GM12878 (cell line): ENCODE results near the gene MPP7. TPM values are rescaled to one million over a fixed set of nuclear protein-coding genes. Genes with fewer than 3 reads are reported as not detected.

Experiments used
- ATAC-seq: fragments of 200-7000 bp; cut with Tn5 transposase; 3 replicates; pipeline ENCODE4 v1.9.1; 2020; ENCODE audit warnings: mild to moderate bottlenecking, moderate library complexity
- BruUV-seq: library from RNA; stranded (reverse); fragments of 400-500 nt; replicated peaks from 2 replicates; lab custom pipeline; 2021; lab: Mats Ljungman, UMichigan
- CTCF ChIA-PET: fragments of 300-600 bp; sonication (Branson Sonifier 250); formaldehyde crosslinking; extraction: SDS; loops from one replicate; lab custom pipeline; 2021; ENCODE audit warnings: inconsistent platforms; lab: Yijun Ruan, JAX
- POLR2A ChIA-PET: fragments of 350-600 bp; formaldehyde crosslinking; extraction: SDS; loops from one replicate; lab custom pipeline; 2021; ENCODE audit warnings: inconsistent platforms; lab: Charles Lee
- RAD21 ChIA-PET: fragments of 300-600 bp; sonication (Branson Sonifier 250); formaldehyde crosslinking; loops from one replicate; lab custom pipeline; 2023; ENCODE audit warnings: antibody characterized with exemption; ENCODE audit not compliant: unreplicated experiment; lab: Charles Lee
- SMC1A ChIA-PET: fragments of 300-600 bp; sonication (Branson Sonifier 250); formaldehyde crosslinking; loops from one replicate; lab custom pipeline; 2023; ENCODE audit not compliant: unreplicated experiment, uncharacterized antibody; lab: Charles Lee
- DNase-seq: peaks from one replicate; pipeline ENCODE4 v3.0.0-alpha.2; 2011; ENCODE audit warnings: low read depth, low spot score
- FAIRE-seq: peaks from 3 replicates; lab custom pipeline; 2011; peaks lifted over from hg19 to GRCh38; lab: Jason Lieb, UNC
- H2AFZ ChIP-seq: 2 replicates; pipeline ENCODE4 v1.6.0; 2011; ENCODE audit warnings: low read depth, low read length, control low read depth; ENCODE audit not compliant: control insufficient read depth
- H3K27ac ChIP-seq: 2 replicates; pipeline ENCODE4 v1.5.1; 2011; ENCODE audit warnings: control low read depth; ENCODE audit not compliant: control insufficient read depth, insufficient read depth
- H3K27me3 ChIP-seq, 2 experiments: replicated peaks in 1 of 2; 2 replicates each; pipeline versions ENCODE4 v1.6.0 to v1.6.1; 2011; ENCODE audit warnings: low read length in 1 of 2; ENCODE audit not compliant: control insufficient read depth in 2 of 2, insufficient read depth in 2 of 2
- H3K36me3 ChIP-seq, 2 experiments: 2 replicates each; pipeline ENCODE4 v1.5.1; 2011; ENCODE audit warnings: low read length in 1 of 2; ENCODE audit not compliant: control insufficient read depth in 2 of 2, insufficient read depth in 2 of 2
- H3K4me1 ChIP-seq: 2 replicates; pipeline ENCODE4 v1.6.1; 2011; ENCODE audit warnings: mild to moderate bottlenecking, low read length, moderate library complexity, mixed read lengths; ENCODE audit not compliant: control insufficient read depth, insufficient read depth
- H3K4me2 ChIP-seq: 2 replicates; pipeline ENCODE4 v1.6.0; 2011; ENCODE audit warnings: control low read depth; ENCODE audit not compliant: control insufficient read depth, insufficient read depth
- H3K4me3 ChIP-seq: fragments of 200-600 bp; sonication (generic); 2 replicates; pipeline ENCODE4 v1.5.1; 2016
- H3K79me2 ChIP-seq: 2 replicates; pipeline ENCODE4 v1.6.0; 2011; ENCODE audit warnings: low read length; ENCODE audit not compliant: control insufficient read depth, insufficient read depth
- H3K9ac ChIP-seq: 2 replicates; pipeline ENCODE4 v1.8.0; 2011; ENCODE audit warnings: low read length, control low read depth, mixed read lengths; ENCODE audit not compliant: control insufficient read depth, insufficient read depth
- H3K9me3 ChIP-seq: replicated peaks from 3 replicates; pipeline ENCODE4 v1.5.1; 2011; ENCODE audit warnings: mild to moderate bottlenecking, low read length; ENCODE audit not compliant: control insufficient read depth, insufficient read depth
- H4K20me1 ChIP-seq: 2 replicates; pipeline ENCODE4 v1.6.0; 2011; ENCODE audit not compliant: control insufficient read depth, insufficient read depth
- FOXM1 ChIP-seq: IDR thresholded peaks from 2 replicates; pipeline ENCODE4 v1.6.1; 2012; ENCODE audit warnings: low read depth, mild to moderate bottlenecking, inconsistent platforms, low read length, moderate library complexity
- KDM1A ChIP-seq: fragments of 200-600 bp; sonication (generic); IDR thresholded peaks from 2 replicates; pipeline ENCODE4 v1.6.1; 2016; ENCODE audit warnings: borderline replicate concordance
- MTA2 ChIP-seq: fragments of 450-650 bp; IDR thresholded peaks from 2 replicates; pipeline ENCODE4 v1.6.1; 2016; ENCODE audit warnings: low read depth, mild to moderate bottlenecking, moderate library complexity
- MTA3 ChIP-seq: IDR thresholded peaks from 2 replicates; pipeline ENCODE4 v1.6.1; 2012; ENCODE audit warnings: low read length, inconsistent platforms, borderline replicate concordance
- NFIC ChIP-seq: IDR thresholded peaks from 2 replicates; pipeline ENCODE4 v1.6.1; 2012; ENCODE audit warnings: low read depth, mild to moderate bottlenecking, inconsistent platforms, low read length, moderate library complexity
- NFYA ChIP-seq: IDR thresholded peaks from 2 replicates; pipeline ENCODE4 v1.6.1; 2011; ENCODE audit warnings: low read depth, mild to moderate bottlenecking, low read length, improper control_type of control experiment, borderline replicate concordance
- NR2C1 ChIP-seq: fragments of 450-650 bp; IDR thresholded peaks from 2 replicates; pipeline ENCODE4 v1.6.1; 2017; ENCODE audit warnings: antibody characterized with exemption, mild to moderate bottlenecking, moderate library complexity
- POLR2AphosphoS2 ChIP-seq: IDR thresholded peaks from 2 replicates; pipeline ENCODE4 v1.6.1; 2011; ENCODE audit warnings: low read depth, mild to moderate bottlenecking, low read length, improper control_type of control experiment, moderate library complexity
- SPI1 ChIP-seq: IDR thresholded peaks from 2 replicates; pipeline ENCODE4 v1.6.1; 2011; ENCODE audit warnings: low read depth, mild to moderate bottlenecking, low read length, moderate library complexity, borderline replicate concordance; ENCODE audit not compliant: insufficient read depth
- YY1 ChIP-seq: IDR thresholded peaks from 2 replicates; pipeline ENCODE4 v1.6.1; 2011; ENCODE audit warnings: low read depth, mild to moderate bottlenecking, low read length
- ZNF274 ChIP-seq: IDR thresholded peaks from one replicate; pipeline ENCODE4 v1.8.0; 2011; ENCODE audit not compliant: insufficient read length, insufficient read depth
- WGBS: methylation state at CpG from one replicate; pipeline ENCODE4 v1.1.6; 2016; ENCODE audit warnings: low lambda C conversion rate; ENCODE audit not compliant: insufficient replicate concordance, insufficient coverage; ENCODE audit errors: missing lambda C conversion rate; 5-methylcytosine and 5-hydroxymethylcytosine counted together
- in situ Hi-C: fragments of 300-500 bp; cut with MboI; formaldehyde crosslinking; loops from 9 replicates; pipeline ENCODE4 v1.14.3; 2018; ENCODE audit warnings: mixed read lengths
- intact Hi-C: fragments of 100-400 bp; cut with micrococcal nuclease; formaldehyde crosslinking; loops from one replicate; pipeline ENCODE4 v1.14.2; 2022; ENCODE audit not compliant: unreplicated experiment
- polyA plus RNA-seq, 11 experiments: library from polyadenylated mRNA; depleted of rRNA in 4 of 11; unstranded in 6 of 11; stranded (reverse) in 5 of 11; fragments of >200 nt; fragmentation: Nextera tagmentation in 4 of 11; fragmentation: Illumina TruSeq in 1 of 11; extraction: Ambion mirVana in 4 of 11; extraction: Trizol in 1 of 11; gene quantifications; 1 replicate in 1 of 11; 2 replicates in 10 of 11; pipeline versions ENCODE4 v1.2.1 to v1.2.3, GENCODE V29; 2011 to 2016; ENCODE audit warnings: inconsistent platforms in 2 of 11, missing spikeins in 2 of 11, low read depth in 1 of 11
- total RNA-seq, 4 experiments: library from RNA; depleted of rRNA in 3 of 4; stranded (reverse); fragments of >200 nt in 3 of 4; fragmentation: Illumina TruSeq in 1 of 4; extraction: Trizol in 1 of 4; gene quantifications; 2 replicates each; pipeline versions ENCODE4 v1.2.1 to v1.2.3, GENCODE V29; 2013 to 2021
- TF ChIP-seq, protein P1 (sequence below): fragments of 450-650 bp; formaldehyde crosslinking; IDR thresholded peaks from 2 replicates; pipeline ENCODE4 v1.5.0; 2022; ENCODE audit warnings: mild to moderate bottlenecking, missing genetic modification characterization
- TF ChIP-seq, protein P2 (sequence below): fragments of 150-350 bp; IDR thresholded peaks from 2 replicates; pipeline ENCODE4 v1.6.1; 2014; ENCODE audit warnings: mild to moderate bottlenecking, low read depth, low read length

MPP7 gene
- total and polyA plus RNA-seq, 10 of the 15 experiments (the other 5 are each of a cell fraction or from before 2014, with no cell fraction given) = 0.01 to 0.15 (median 0.05) TPM; not detected in 2

DNA sequence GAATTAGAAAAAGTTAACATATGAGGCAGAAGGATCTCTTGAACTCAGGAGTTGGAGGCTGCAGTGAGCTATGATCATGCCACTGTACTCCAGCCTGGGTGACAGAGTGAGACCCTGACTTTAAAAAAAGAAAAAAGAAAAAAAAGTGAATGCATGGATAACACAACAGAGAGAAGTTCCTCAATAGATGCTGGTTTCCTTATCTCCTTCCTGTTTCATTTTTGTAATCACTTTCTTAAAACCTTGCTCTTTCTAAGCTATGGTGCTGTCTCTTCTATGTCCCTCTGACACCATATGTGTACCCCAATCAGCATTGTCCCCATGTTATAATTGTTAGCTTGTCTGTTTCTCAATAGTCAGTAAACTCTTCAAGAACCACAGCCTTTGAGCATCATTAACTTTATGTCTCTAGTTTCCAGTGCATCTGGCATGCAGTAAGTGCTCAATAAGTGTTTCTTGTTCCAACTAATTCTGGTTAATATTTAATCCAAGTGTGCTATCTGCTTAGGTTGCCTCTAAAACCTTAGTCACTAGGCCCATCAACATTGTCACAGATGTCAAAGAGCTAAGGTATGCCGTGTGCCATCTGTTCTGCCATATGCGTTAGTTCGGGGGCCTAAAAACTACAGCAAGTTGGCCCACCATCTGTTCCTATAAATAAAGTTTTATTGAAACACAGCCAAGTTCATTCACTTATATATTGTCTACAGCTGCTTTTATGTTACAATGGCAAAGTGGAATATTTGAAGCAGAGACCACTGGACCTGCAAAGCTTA, 36.2 kb downstream of the MPP7 start:
- Histone ChIP-seq H2AFZ (no peak overlapping the region), H3K27me3 (no peaks in the 10 kb centered on the region), H3K4me3 (no peak overlapping the region), H3K79me2 (no peaks in the 10 kb centered on the region)
- no TSS peak for BruUV-seq
- CTCF ChIA-PET = no interaction called here
- TF ChIP-seq POLR2AphosphoS2 (no peak), NFYA (no peak), YY1 (no peak), FOXM1 (no peak), KDM1A (no peak), NFIC (no peak), SPI1 (no peak), MTA3 (no peak), NR2C1 (no peak), MTA2 (no peak), ZNF274 (no peak)
- TF ChIP-seq, protein P1, sequence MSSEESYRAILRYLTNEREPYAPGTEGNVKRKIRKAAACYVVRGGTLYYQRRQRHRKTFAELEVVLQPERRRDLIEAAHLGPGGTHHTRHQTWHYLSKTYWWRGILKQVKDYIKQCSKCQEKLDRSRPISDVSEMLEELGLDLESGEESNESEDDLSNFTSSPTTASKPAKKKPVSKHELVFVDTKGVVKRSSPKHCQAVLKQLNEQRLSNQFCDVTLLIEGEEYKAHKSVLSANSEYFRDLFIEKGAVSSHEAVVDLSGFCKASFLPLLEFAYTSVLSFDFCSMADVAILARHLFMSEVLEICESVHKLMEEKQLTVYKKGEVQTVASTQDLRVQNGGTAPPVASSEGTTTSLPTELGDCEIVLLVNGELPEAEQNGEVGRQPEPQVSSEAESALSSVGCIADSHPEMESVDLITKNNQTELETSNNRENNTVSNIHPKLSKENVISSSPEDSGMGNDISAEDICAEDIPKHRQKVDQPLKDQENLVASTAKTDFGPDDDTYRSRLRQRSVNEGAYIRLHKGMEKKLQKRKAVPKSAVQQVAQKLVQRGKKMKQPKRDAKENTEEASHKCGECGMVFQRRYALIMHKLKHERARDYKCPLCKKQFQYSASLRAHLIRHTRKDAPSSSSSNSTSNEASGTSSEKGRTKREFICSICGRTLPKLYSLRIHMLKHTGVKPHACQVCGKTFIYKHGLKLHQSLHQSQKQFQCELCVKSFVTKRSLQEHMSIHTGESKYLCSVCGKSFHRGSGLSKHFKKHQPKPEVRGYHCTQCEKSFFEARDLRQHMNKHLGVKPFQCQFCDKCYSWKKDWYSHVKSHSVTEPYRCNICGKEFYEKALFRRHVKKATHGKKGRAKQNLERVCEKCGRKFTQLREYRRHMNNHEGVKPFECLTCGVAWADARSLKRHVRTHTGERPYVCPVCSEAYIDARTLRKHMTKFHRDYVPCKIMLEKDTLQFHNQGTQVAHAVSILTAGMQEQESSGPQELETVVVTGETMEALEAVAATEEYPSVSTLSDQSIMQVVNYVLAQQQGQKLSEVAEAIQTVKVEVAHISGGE (CRISPR knock-in tag) = no peak
- TF ChIP-seq, protein P2, sequence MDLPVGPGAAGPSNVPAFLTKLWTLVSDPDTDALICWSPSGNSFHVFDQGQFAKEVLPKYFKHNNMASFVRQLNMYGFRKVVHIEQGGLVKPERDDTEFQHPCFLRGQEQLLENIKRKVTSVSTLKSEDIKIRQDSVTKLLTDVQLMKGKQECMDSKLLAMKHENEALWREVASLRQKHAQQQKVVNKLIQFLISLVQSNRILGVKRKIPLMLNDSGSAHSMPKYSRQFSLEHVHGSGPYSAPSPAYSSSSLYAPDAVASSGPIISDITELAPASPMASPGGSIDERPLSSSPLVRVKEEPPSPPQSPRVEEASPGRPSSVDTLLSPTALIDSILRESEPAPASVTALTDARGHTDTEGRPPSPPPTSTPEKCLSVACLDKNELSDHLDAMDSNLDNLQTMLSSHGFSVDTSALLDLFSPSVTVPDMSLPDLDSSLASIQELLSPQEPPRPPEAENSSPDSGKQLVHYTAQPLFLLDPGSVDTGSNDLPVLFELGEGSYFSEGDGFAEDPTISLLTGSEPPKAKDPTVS = no peak
- TF ChIP-seq, all 136 proteins: peak for 0
- H3K36me3 ChIP-seq = no peaks in the 10 kb centered on the region
- ChIA-PET POLR2A (no interaction called here), SMC1A (no interaction called here), RAD21 (interaction anchor here (0.8 kb wide), 1 partner anchor 15 kb away, joined by 3 read pairs; no protein-coding TSS in a partner anchor)
- no peak overlapping the region for H3K27ac ChIP-seq
- ATAC-seq (no peak), FAIRE-seq (no peak), DNase-seq (no peak)
- 77% methylated on average over 3 of the region's 3 CpGs for WGBS
- no peaks in the 10 kb centered on the region for H3K4me1 ChIP-seq
- in situ Hi-C loops = no loop called here
- intact Hi-C loops = no loop called here
- H3K4me2 ChIP-seq = no peak overlapping the region
- H3K9ac ChIP-seq = no peak overlapping the region
- H4K20me1 ChIP-seq = no peaks in the 10 kb centered on the region
- H3K9me3 ChIP-seq = no peaks in the 10 kb centered on the region
